K562 (cell line): Measurements from ENCODE around the gene SLC25A48. TPM values are rescaled to one million over a fixed set of nuclear protein-coding genes. Genes with fewer than 3 reads are reported as not detected.

Source experiments
- ATAC-seq: fragments of 200-7000 bp; cut with Tn5 transposase; 3 replicates; pipeline ENCODE4 v1.9.1; 2020; ENCODE audit warnings: moderate library complexity
- BruUV-seq: library from RNA; stranded (reverse); fragments of 400-500 nt; replicated peaks from 2 replicates; lab custom pipeline; 2021; lab: Mats Ljungman, UMichigan
- CTCF ChIA-PET: fragments of 300-600 bp; formaldehyde crosslinking; extraction: SDS; loops from one replicate; lab custom pipeline; 2021; ENCODE audit warnings: low intra/inter-chr PET ratio; lab: Yijun Ruan, JAX
- POLR2A ChIA-PET: fragments of 300-600, 350-650 bp; sonication (Branson Sonifier 250); formaldehyde crosslinking; extraction: SDS; loops from one replicate; lab custom pipeline; 2021; ENCODE audit warnings: antibody characterized with exemption, inconsistent platforms; lab: Yijun Ruan, JAX
- DNase-seq, 4 experiments: peaks; one replicate each; pipeline versions ENCODE4 v3.0.0 to v3.0.0-alpha.2; 2011 to 2018; ENCODE audit warnings: low spot score in 3 of 4, mixed read lengths in 3 of 4; ENCODE audit errors: extremely low read depth in 1 of 4
- FAIRE-seq: peaks from 2 replicates; lab custom pipeline; 2011; peaks lifted over from hg19 to GRCh38; lab: Jason Lieb, UNC
- H2AFZ ChIP-seq: 2 replicates; pipeline ENCODE4 v1.6.0; 2011; ENCODE audit warnings: low read depth, low read length, control low read depth, inconsistent platforms
- H3K27ac ChIP-seq: fragments of 200-600 bp; 3 replicates; pipeline ENCODE4 v1.8.0; 2011; ENCODE audit warnings: low read depth, mild to moderate bottlenecking, control low read depth, inconsistent platforms, low read length, moderate library complexity, mixed read lengths; ENCODE audit errors: extremely low read depth
- H3K27me3 ChIP-seq, 2 experiments: fragments of 300-600 bp in 1 of 2; 2 replicates in 1 of 2; 3 replicates in 1 of 2; pipeline versions ENCODE4 v1.6.0 to v1.8.0; 2011; ENCODE audit warnings: inconsistent platforms in 2 of 2, low read length in 2 of 2, mild to moderate bottlenecking in 1 of 2, mixed read lengths in 1 of 2, moderate library complexity in 1 of 2; ENCODE audit not compliant: control insufficient read depth in 2 of 2, insufficient read depth in 2 of 2
- H3K36me3 ChIP-seq: fragments of 300-600 bp; 3 replicates; pipeline ENCODE4 v1.8.0; 2011; ENCODE audit warnings: mild to moderate bottlenecking, low read length, inconsistent platforms; ENCODE audit not compliant: control insufficient read depth, insufficient read depth
- H3K4me1 ChIP-seq, 2 experiments: fragments of 200-600 bp in 1 of 2; replicated peaks in 1 of 2; 2 replicates in 1 of 2; 3 replicates in 1 of 2; pipeline versions ENCODE4 v1.5.1 to v1.8.0; 2011; ENCODE audit warnings: inconsistent platforms in 2 of 2, low read length in 2 of 2, mild to moderate bottlenecking in 1 of 2, mixed read lengths in 1 of 2, moderate library complexity in 1 of 2; ENCODE audit not compliant: control insufficient read depth in 2 of 2, insufficient read depth in 2 of 2
- H3K4me2 ChIP-seq: 2 replicates; pipeline ENCODE4 v1.6.1; 2011; ENCODE audit warnings: low read length, control low read depth, inconsistent platforms, mixed read lengths; ENCODE audit not compliant: insufficient read depth
- H3K4me3 ChIP-seq: fragments of 200-600 bp; sonication (generic), shearing (Covaris generic); 2 replicates; pipeline ENCODE4 v1.5.1; 2016; ENCODE audit warnings: control low read depth, inconsistent platforms
- H3K79me2 ChIP-seq: fragments of 200-600 bp; 3 replicates; pipeline ENCODE4 v1.8.0; 2011; ENCODE audit warnings: low read length, inconsistent platforms; ENCODE audit not compliant: control insufficient read depth, insufficient read depth
- H3K9ac ChIP-seq, 2 experiments: 2 replicates each; pipeline versions ENCODE4 v1.6.0 to v1.6.1; 2011; ENCODE audit warnings: low read depth in 2 of 2, low read length in 2 of 2, control low read depth in 1 of 2, inconsistent platforms in 1 of 2, mild to moderate bottlenecking in 1 of 2, mixed read lengths in 1 of 2; ENCODE audit not compliant: insufficient read depth in 1 of 2
- H3K9me1 ChIP-seq: one replicate; pipeline ENCODE4 v1.6.0; 2011; ENCODE audit warnings: inconsistent platforms, mild to moderate bottlenecking, low read length, moderate library complexity; ENCODE audit not compliant: control insufficient read depth, insufficient read depth
- H3K9me3 ChIP-seq: replicated peaks from 2 replicates; pipeline ENCODE4 v1.5.1; 2011; ENCODE audit warnings: low read depth, low read length, inconsistent platforms; ENCODE audit not compliant: control insufficient read depth, insufficient read depth
- H4K20me1 ChIP-seq: replicated peaks from 2 replicates; pipeline ENCODE4 v1.6.1; 2011; ENCODE audit warnings: low read length, inconsistent platforms, mixed read lengths; ENCODE audit not compliant: control insufficient read depth, insufficient read depth
- IRF2 ChIP-seq: sonication (generic); formaldehyde crosslinking; IDR thresholded peaks from 2 replicates; pipeline ENCODE4 v1.8.1; 2022; ENCODE audit warnings: mild to moderate bottlenecking, missing genetic modification reagents
- POLR2AphosphoS5 ChIP-seq: IDR thresholded peaks from 2 replicates; pipeline ENCODE4 v1.6.1; 2011; ENCODE audit warnings: mild to moderate bottlenecking, low read depth, low read length, moderate library complexity; ENCODE audit not compliant: control insufficient read depth, insufficient read depth
- SMC3 ChIP-seq: conservative IDR thresholded peaks from 2 replicates; pipeline ENCODE4 v1.6.1; 2011; ENCODE audit warnings: low read depth, low read length, improper control_type of control experiment; ENCODE audit not compliant: insufficient read depth
- ZNF778 ChIP-seq: fragments of 450-650 bp; formaldehyde crosslinking; IDR thresholded peaks from 2 replicates; pipeline ENCODE4 v1.4.0; 2020; ENCODE audit warnings: mild to moderate bottlenecking, moderate library complexity
- WGBS: fragments of 100-300 bp; shearing (Covaris generic); methylation state at CpG from one replicate; pipeline ENCODE4 v1.1.6; 2016; ENCODE audit warnings: low coverage, mixed read lengths; ENCODE audit not compliant: insufficient coverage; ENCODE audit errors: missing lambda C conversion rate; 5-methylcytosine and 5-hydroxymethylcytosine counted together
- in situ Hi-C: fragments of 300-500 bp; cut with MboI; formaldehyde crosslinking; loops from 4 replicates; pipeline ENCODE4 v1.15.0; 2018; ENCODE audit warnings: inconsistent platforms, mixed read lengths
- intact Hi-C: fragments of 100-400 bp; cut with micrococcal nuclease; formaldehyde crosslinking; loops from 2 replicates; pipeline ENCODE4 v1.14.2; 2022
- polyA plus RNA-seq, 8 experiments: library from polyadenylated mRNA; depleted of rRNA in 4 of 8; stranded (reverse) in 5 of 8; unstranded in 3 of 8; fragments of >200 nt; fragmentation: Nextera tagmentation in 2 of 8; fragmentation: Illumina TruSeq in 1 of 8; extraction: Ambion mirVana in 2 of 8; extraction: Trizol in 1 of 8; gene quantifications; 2 replicates each; pipeline versions ENCODE4 v1.2.1 to v1.2.3, GENCODE V29; 2011 to 2014; ENCODE audit warnings: inconsistent platforms in 1 of 8, missing spikeins in 1 of 8
- total RNA-seq, 7 experiments: library from RNA; depleted of rRNA in 6 of 7; stranded (reverse); fragments of >200 nt in 6 of 7; fragmentation: Illumina TruSeq in 2 of 7; extraction: Trizol in 2 of 7; gene quantifications; 2 replicates each; pipeline versions ENCODE4 v1.2.1 to v1.2.3, GENCODE V29; 2011 to 2021; ENCODE audit warnings: low replicate concordance in 1 of 7
- TF ChIP-seq, protein P1 (sequence below): fragments of 250-450 bp; sonication (Bioruptor Pico); IDR thresholded peaks from 2 replicates; pipeline ENCODE4 v1.5.0; 2021
- TF ChIP-seq, protein P2 (sequence below): fragments of 450-650 bp; IDR thresholded peaks from 2 replicates; pipeline ENCODE4 v1.6.1; 2014; ENCODE audit warnings: low read depth, mild to moderate bottlenecking, moderate library complexity, borderline replicate concordance

Gene SLC25A48
- total and polyA plus RNA-seq, 9 of the 15 experiments (the other 6 are each of a cell fraction or from before 2014, with no cell fraction given) = 0.08 to 0.35 (median 0.23) TPM; not detected in 1

DNA sequence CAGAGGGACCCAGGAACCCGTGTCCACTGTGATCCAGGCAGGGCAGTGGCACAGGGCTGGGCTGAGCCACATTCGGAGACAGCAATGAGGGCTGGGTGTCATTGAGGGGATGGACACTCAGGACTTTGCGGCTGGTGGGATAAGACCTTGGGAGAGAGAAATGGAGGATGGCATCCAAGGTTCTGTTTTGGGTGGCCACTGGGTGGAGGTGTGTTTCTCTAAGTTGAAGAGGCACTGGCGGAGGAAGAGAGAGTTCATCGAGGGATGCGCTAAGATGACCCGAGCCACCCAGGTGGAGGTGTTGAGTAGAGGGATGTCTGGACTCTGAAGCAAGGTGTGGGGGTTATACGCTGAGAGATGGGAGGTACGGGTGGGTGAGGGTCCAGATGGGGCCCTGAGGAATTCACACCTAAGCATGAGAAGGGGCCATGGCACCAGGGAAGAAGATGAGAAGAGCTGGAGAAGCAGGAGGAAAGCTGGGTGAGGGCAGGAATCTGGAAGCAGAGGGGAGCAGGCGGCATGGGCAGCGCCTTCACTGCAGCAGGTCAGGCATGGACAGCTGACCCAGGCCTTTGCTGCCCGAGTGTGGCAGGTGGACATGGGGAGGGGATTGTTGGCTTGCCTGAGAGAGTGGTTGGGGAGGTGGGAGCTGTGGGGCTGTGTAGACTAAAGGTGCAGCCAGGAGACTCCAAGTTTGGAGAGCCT is 2.5 kb upstream of the SLC25A48 start:
- in situ Hi-C loops = loop anchor here (5.0 kb wide), 1 partner anchor 275 kb away; no protein-coding TSS in a partner anchor
- CTCF ChIA-PET = interaction anchor here (0.6 kb wide), 1 partner anchor 266 kb away, joined by 3 read pairs; no protein-coding TSS in a partner anchor
- no peak for DNase-seq

More for the DNA sequence above, 2.5 kb upstream of the SLC25A48 start:
- Histone ChIP-seq H3K9me1 (no peaks in the 10 kb centered on the region), H3K4me3 (no peak overlapping the region), H3K9me3 (no peaks in the 10 kb centered on the region), H3K79me2 (no peaks in the 10 kb centered on the region), H3K4me1 (peaks cover 0 to 9% of the 10 kb centered on the region in 2 experiments; a peak in 1 of 5 replicates), H2AFZ (no peak overlapping the region), H3K9ac (no peak overlapping the region), H3K27ac (no peak overlapping the region), H4K20me1 (peaks cover 3% of the 10 kb centered on the region; the same call in 1 of the 2 replicates), H3K36me3 (no peaks in the 10 kb centered on the region), H3K4me2 (no peak overlapping the region), H3K27me3 (peaks cover 2 to 55% of the 10 kb centered on the region in 2 experiments; a peak in 3 of 5 replicates)
- TF ChIP-seq IRF2 (CRISPR knock-in tag) (no peak), ZNF778 (no peak), SMC3 (no peak), POLR2AphosphoS5 (no peak)
- TF ChIP-seq, protein P1, sequence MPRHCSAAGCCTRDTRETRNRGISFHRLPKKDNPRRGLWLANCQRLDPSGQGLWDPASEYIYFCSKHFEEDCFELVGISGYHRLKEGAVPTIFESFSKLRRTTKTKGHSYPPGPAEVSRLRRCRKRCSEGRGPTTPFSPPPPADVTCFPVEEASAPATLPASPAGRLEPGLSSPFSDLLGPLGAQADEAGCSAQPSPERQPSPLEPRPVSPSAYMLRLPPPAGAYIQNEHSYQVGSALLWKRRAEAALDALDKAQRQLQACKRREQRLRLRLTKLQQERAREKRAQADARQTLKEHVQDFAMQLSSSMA = no peak
- TF ChIP-seq, protein P2, sequence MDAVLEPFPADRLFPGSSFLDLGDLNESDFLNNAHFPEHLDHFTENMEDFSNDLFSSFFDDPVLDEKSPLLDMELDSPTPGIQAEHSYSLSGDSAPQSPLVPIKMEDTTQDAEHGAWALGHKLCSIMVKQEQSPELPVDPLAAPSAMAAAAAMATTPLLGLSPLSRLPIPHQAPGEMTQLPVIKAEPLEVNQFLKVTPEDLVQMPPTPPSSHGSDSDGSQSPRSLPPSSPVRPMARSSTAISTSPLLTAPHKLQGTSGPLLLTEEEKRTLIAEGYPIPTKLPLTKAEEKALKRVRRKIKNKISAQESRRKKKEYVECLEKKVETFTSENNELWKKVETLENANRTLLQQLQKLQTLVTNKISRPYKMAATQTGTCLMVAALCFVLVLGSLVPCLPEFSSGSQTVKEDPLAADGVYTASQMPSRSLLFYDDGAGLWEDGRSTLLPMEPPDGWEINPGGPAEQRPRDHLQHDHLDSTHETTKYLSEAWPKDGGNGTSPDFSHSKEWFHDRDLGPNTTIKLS = no peak
- POLR2A ChIA-PET = no interaction called here
- WGBS = 6% methylated on average over 12 of the region's 12 CpGs
- no TSS peak for BruUV-seq
- intact Hi-C loops = loop anchor here (2.0 to 5.0 kb wide), 3 partner anchors 271 to 365 kb away; no protein-coding TSS in a partner anchor
- ATAC-seq (no peak), FAIRE-seq (no peak)
